CD4-positive, alpha-beta memory T cell (primary cell): ENCODE results near the gene GRWD1. TPM values are rescaled to one million over a fixed set of nuclear protein-coding genes. Genes with fewer than 3 reads are reported as not detected.
A peak's percentile ranks its signal among the peaks of the same experiment; 100 is the strongest.
"Not testable (repeated sequence)": the region's sequence is repeated elsewhere in the genome, so short reads cannot be mapped to it uniquely, and the experiment has no call there.

ENCODE experiments used
- CTCF ChIA-PET: fragments of 350-600 bp; sonication (Branson Sonifier 250); formaldehyde crosslinking; loops from one replicate; lab custom pipeline; 2021; ENCODE audit warnings: inconsistent platforms; ENCODE audit not compliant: partially characterized antibody; lab: Charles Lee
- POLR2A ChIA-PET: fragments of 350-600 bp; sonication (Branson Sonifier 250); formaldehyde crosslinking; loops from one replicate; lab custom pipeline; 2021; ENCODE audit not compliant: partially characterized antibody; lab: Charles Lee
- DNase-seq, 5 donors: peaks; one replicate each; pipeline versions ENCODE4 v3.0.0 to v3.0.0-alpha.2; 2020 to 2022; ENCODE audit warnings: mixed read lengths in 1 of 5
- H3K27ac ChIP-seq: one replicate; pipeline ENCODE4 v1.7.0; 2013; ENCODE audit warnings: low read depth, low read length
- H3K27me3 ChIP-seq: 2 replicates; pipeline ENCODE4 v1.7.0; 2013; ENCODE audit warnings: mild to moderate bottlenecking, low read length, moderate library complexity; ENCODE audit not compliant: insufficient read depth
- H3K36me3 ChIP-seq: 2 replicates; pipeline ENCODE4 v1.7.0; 2013; ENCODE audit warnings: mild to moderate bottlenecking, low read length, moderate library complexity; ENCODE audit not compliant: insufficient read depth
- H3K4me1 ChIP-seq: 2 replicates; pipeline ENCODE4 v1.7.0; 2013; ENCODE audit warnings: mild to moderate bottlenecking, low read length, moderate library complexity; ENCODE audit not compliant: insufficient read depth
- H3K4me3 ChIP-seq, 2 donors: one replicate each; pipeline ENCODE4 v1.7.0; 2013; ENCODE audit warnings: low read length in 2 of 2, mild to moderate bottlenecking in 1 of 2
- H3K9me3 ChIP-seq, 2 donors: one replicate each; pipeline ENCODE4 v1.7.0; 2013; ENCODE audit warnings: low read length in 2 of 2, control low read depth in 1 of 2; ENCODE audit not compliant: control insufficient read depth in 1 of 2
- H3K27ac Mint-ChIP-seq, 7 donors: one replicate each; pipeline ENCODE4 v1.8.0; 2020 to 2021; ENCODE audit warnings: mixed read lengths in 7 of 7, mild to moderate bottlenecking in 6 of 7, inconsistent platforms in 3 of 7, moderate library complexity in 3 of 7
- H3K27me3 Mint-ChIP-seq, 2 donors: one replicate each; pipeline ENCODE4 v1.8.0; 2020 to 2021; ENCODE audit warnings: mixed read lengths in 2 of 2
- H3K36me3 Mint-ChIP-seq, 2 donors: one replicate each; pipeline ENCODE4 v1.8.0; 2020 to 2021; ENCODE audit warnings: mixed read lengths in 2 of 2, inconsistent platforms in 1 of 2, mild to moderate bottlenecking in 1 of 2
- H3K4me1 Mint-ChIP-seq, 4 donors: one replicate each; pipeline ENCODE4 v1.8.0; 2020 to 2021; ENCODE audit warnings: mixed read lengths in 4 of 4, mild to moderate bottlenecking in 1 of 4
- H3K4me3 Mint-ChIP-seq, 8 donors: one replicate each; pipeline ENCODE4 v1.8.0; 2020 to 2021; ENCODE audit warnings: mixed read lengths in 8 of 8, mild to moderate bottlenecking in 7 of 8, moderate library complexity in 6 of 8, inconsistent platforms in 3 of 8
- H3K9me3 Mint-ChIP-seq, 8 donors: one replicate each; pipeline ENCODE4 v1.8.0; 2020 to 2021; ENCODE audit warnings: mixed read lengths in 8 of 8, mild to moderate bottlenecking in 5 of 8, inconsistent platforms in 3 of 8, moderate library complexity in 1 of 8
- intact Hi-C: fragments of 100-400 bp; cut with micrococcal nuclease; formaldehyde crosslinking; loops from one replicate; pipeline ENCODE4 v1.15.1; 2023
- polyA plus RNA-seq, 2 donors: library from polyadenylated mRNA; unstranded; fragments of 300-500 nt; fragmentation: Illumina TruSeq; gene quantifications; one replicate each; pipeline ENCODE4 v1.2.3, GENCODE V29; 2021
- total RNA-seq, 2 experiments: library from RNA; stranded (reverse); gene quantifications; one replicate each; pipeline ENCODE4 v1.2.3, GENCODE V29; 2021

The GRWD1 gene
- total and polyA plus RNA-seq, 4 experiments from 2014 or later = 36.2 to 52.8 (median 41.7) TPM

- intact Hi-C loops = no loop called here
- Mint-ChIP-seq H3K4me1 (peaks cover 10 to 27% (median 15%) of the 10 kb centered on the region in 4 donors), H3K9me3 (no peaks in the 10 kb centered on the region), H3K4me3 (no peak overlapping the region), H3K36me3 (no peaks in the 10 kb centered on the region), H3K27ac (no peak overlapping the region), H3K27me3 (peaks cover 3 to 5% of the 10 kb centered on the region in 2 donors)
- H3K27ac ChIP-seq = no peak overlapping the region
- DNase-seq = no peak
- H3K4me3 ChIP-seq = no peak overlapping the region
- H3K27me3 ChIP-seq = peaks cover 10% of the 10 kb centered on the region
- ChIA-PET CTCF (interaction anchor here (0.9 to 5.3 kb wide), 7 partner anchors 12 to 121 kb away, joined by 3 to 132 read pairs (median 6); partner anchors contain the start of genes KDELR1 and SPACA4), POLR2A (interaction anchor here (1.2 kb wide), 1 partner anchor 12 kb away, joined by 4 read pairs; no protein-coding TSS in a partner anchor)
- H3K4me1 ChIP-seq = peaks cover 28% of the 10 kb centered on the region
- no peaks in the 10 kb centered on the region for H3K9me3 ChIP-seq
- H3K36me3 ChIP-seq = no peaks in the 10 kb centered on the region
These were observed 41.8 kb downstream of the GRWD1 start for GRCh38 chr19:48487544-48487943.

- no peak overlapping the region for H3K4me3 Mint-ChIP-seq
- H3K4me3 ChIP-seq = no peak overlapping the region
- no peak for DNase-seq
- peaks cover 10 to 31% (median 19%) of the 10 kb centered on the region in 4 donors for H3K4me1 Mint-ChIP-seq
- peaks cover 32% of the 10 kb centered on the region for H3K4me1 ChIP-seq
- H3K27me3 Mint-ChIP-seq = peaks cover 3 to 9% of the 10 kb centered on the region in 2 donors
- H3K27ac ChIP-seq = no peak overlapping the region
- ChIA-PET CTCF (interaction anchor here (0.6 to 5.3 kb wide), 8 partner anchors 12 to 215 kb away, joined by 3 to 132 read pairs (median 6); partner anchors contain the start of genes KDELR1 and SPACA4), POLR2A (interaction anchor here (1.2 kb wide), 1 partner anchor 13 kb away, joined by 4 read pairs; no protein-coding TSS in a partner anchor)
- H3K36me3 Mint-ChIP-seq = no peaks in the 10 kb centered on the region
- peak overlapping the region in 2 of 7 donors; percentile 8 to 24 for H3K27ac Mint-ChIP-seq
- H3K27me3 ChIP-seq = peaks cover 10% of the 10 kb centered on the region
- H3K9me3 ChIP-seq = no peaks in the 10 kb centered on the region
- H3K9me3 Mint-ChIP-seq = no peaks in the 10 kb centered on the region
- no peaks in the 10 kb centered on the region for H3K36me3 ChIP-seq
- intact Hi-C loops = no loop called here
These were observed 42.2 kb downstream of the GRWD1 start for GRCh38 chr19:48487948-48488347.

GRCh38 chr19:48488478-48488877 is 42.7 kb downstream of the GRWD1 start:
- peaks cover 10 to 36% (median 19%) of the 10 kb centered on the region in 4 donors for H3K4me1 Mint-ChIP-seq
- H3K4me3 Mint-ChIP-seq, DNase-seq, H3K27ac ChIP-seq, H3K36me3 Mint-ChIP-seq, intact Hi-C loops, H3K9me3 ChIP-seq, H3K9me3 Mint-ChIP-seq, H3K36me3 ChIP-seq, POLR2A ChIA-PET, H3K4me3 ChIP-seq: not testable (repeated sequence)
- peak overlapping the region in 2 of 7 donors; percentile 23 to 24 for H3K27ac Mint-ChIP-seq
- Histone ChIP-seq H3K27me3 (peaks cover 10% of the 10 kb centered on the region), H3K4me1 (peaks cover 33% of the 10 kb centered on the region)
- H3K27me3 Mint-ChIP-seq = peaks cover 3 to 10% of the 10 kb centered on the region in 2 donors
- CTCF ChIA-PET = interaction anchor here (0.6 to 5.3 kb wide), 12 partner anchors 8 to 505 kb away, joined by 3 to 132 read pairs (median 6); partner anchors contain the start of genes KDELR1, RUVBL2 and SPACA4

- ChIA-PET POLR2A (interaction anchor here (0.8 to 2.6 kb wide), 6 partner anchors 9 to 119 kb away, joined by 3 to 12 read pairs (median 6); no protein-coding TSS in a partner anchor), CTCF (interaction anchor here (0.6 to 5.3 kb wide), 28 partner anchors 8 to 504 kb away, joined by 3 to 132 read pairs (median 5); partner anchors contain the start of genes KDELR1, RPL18, RUVBL2 and SPACA4)
- Mint-ChIP-seq H3K36me3 (no peaks in the 10 kb centered on the region), H3K4me1 (peaks cover 12 to 42% (median 23%) of the 10 kb centered on the region in 4 donors), H3K27me3 (peaks cover 7 to 17% of the 10 kb centered on the region in 2 donors), H3K9me3 (peaks cover 0 to 2% (median 0%) of the 10 kb centered on the region in 8 donors), H3K27ac (peak overlapping the region in 2 of 7 donors; percentile 53 to 58), H3K4me3 (peak overlapping the region in 4 of 8 donors; percentile 20 to 33 (median 25))
- H3K27me3 ChIP-seq = peaks cover 10% of the 10 kb centered on the region
- H3K9me3 ChIP-seq = no peaks in the 10 kb centered on the region
- no peaks in the 10 kb centered on the region for H3K36me3 ChIP-seq
- DNase-seq = peak; percentile 70 to 79 (median 74)
- H3K4me1 ChIP-seq = peaks cover 40% of the 10 kb centered on the region
- no peak overlapping the region for H3K4me3 ChIP-seq
- no peak overlapping the region for H3K27ac ChIP-seq
- intact Hi-C loops = loop anchor here (1.0 kb wide), 3 partner anchors 9 to 119 kb away; no protein-coding TSS in a partner anchor
These were observed 43.9 kb downstream of the GRWD1 start for GRCh38 chr19:48489608-48490216.

GRCh38 chr19:48490981-48491792 is 45.4 kb downstream of the GRWD1 start:
- H3K4me1 Mint-ChIP-seq = peaks cover 12 to 44% (median 26%) of the 10 kb centered on the region in 4 donors
- POLR2A ChIA-PET = interaction anchor here (2.6 kb wide), 1 partner anchor 10 kb away, joined by 12 read pairs; no protein-coding TSS in a partner anchor
- H3K4me1 ChIP-seq = peaks cover 40% of the 10 kb centered on the region
- H3K36me3 ChIP-seq = no peaks in the 10 kb centered on the region
- peaks cover 15% of the 10 kb centered on the region for H3K27me3 ChIP-seq
- peak; percentile 37 to 75 (median 46) for DNase-seq
- H3K27me3 Mint-ChIP-seq = peaks cover 15 to 25% of the 10 kb centered on the region in 2 donors
- H3K9me3 ChIP-seq = no peaks in the 10 kb centered on the region
- CTCF ChIA-PET = interaction anchor here (1.4 to 5.3 kb wide), 7 partner anchors 11 to 118 kb away, joined by 5 to 132 read pairs (median 26); partner anchors contain the start of gene SPACA4
- H3K9me3 Mint-ChIP-seq = peaks cover 0 to 2% (median 0%) of the 10 kb centered on the region in 8 donors
- no peaks in the 10 kb centered on the region for H3K36me3 Mint-ChIP-seq
- no peak overlapping the region for H3K27ac Mint-ChIP-seq
- H3K4me3 ChIP-seq = no peak overlapping the region
- intact Hi-C loops = no loop called here
- peak overlapping the region in 7 of 8 donors; percentile 6 to 77 (median 57) for H3K4me3 Mint-ChIP-seq
- H3K27ac ChIP-seq = no peak overlapping the region

- intact Hi-C loops = loop anchor here (2.0 kb wide), 1 partner anchor 47 kb away; the partner anchor contains the start of gene GRWD1
- Mint-ChIP-seq H3K27me3 (peaks cover 15 to 25% of the 10 kb centered on the region in 2 donors), H3K9me3 (peaks cover 0 to 2% (median 0%) of the 10 kb centered on the region in 8 donors), H3K4me1 (peaks cover 12 to 45% (median 26%) of the 10 kb centered on the region in 4 donors), H3K27ac (peak overlapping the region in 3 of 7 donors; percentile 53 to 80 (median 69)), H3K4me3 (peak overlapping the region in 5 of 8 donors; percentile 35 to 73 (median 59)), H3K36me3 (no peaks in the 10 kb centered on the region)
- peaks cover 40% of the 10 kb centered on the region for H3K4me1 ChIP-seq
- H3K9me3 ChIP-seq = no peaks in the 10 kb centered on the region
- no peaks in the 10 kb centered on the region for H3K36me3 ChIP-seq
- CTCF ChIA-PET = interaction anchor here (3.4 to 5.0 kb wide), 2 partner anchors 11 to 95 kb away, joined by 26 to 132 read pairs; no protein-coding TSS in a partner anchor
- peaks cover 15% of the 10 kb centered on the region for H3K27me3 ChIP-seq
- H3K4me3 ChIP-seq = no peak overlapping the region
- H3K27ac ChIP-seq = no peak overlapping the region
- no peak for DNase-seq
- POLR2A ChIA-PET = no interaction called here
These were observed 46.0 kb downstream of the GRWD1 start for GRCh38 chr19:48491793-48492123.
